Karpas-422 (cell line): ENCODE results near the gene LTV1. TPM values are rescaled to one million over a fixed set of nuclear protein-coding genes. Genes with fewer than 3 reads are reported as not detected.
"Not testable (repeated sequence)": the region's sequence is repeated elsewhere in the genome, so short reads cannot be mapped to it uniquely, and the experiment has no call there.

ENCODE experiments used
- DNase-seq: peaks from one replicate; pipeline ENCODE4 v3.0.0-alpha.2; 2015
- H2AFZ ChIP-seq: fragments of 200-600 bp; sonication (generic); 2 replicates; pipeline ENCODE4 v1.6.1; 2014; ENCODE audit warnings: antibody characterized with exemption, low read length, mixed read lengths
- H3K27ac ChIP-seq: fragments of 200-600 bp; sonication (generic); 2 replicates; pipeline ENCODE4 v1.5.1; 2014; ENCODE audit warnings: mild to moderate bottlenecking, low read length, moderate library complexity
- H3K27me3 ChIP-seq: fragments of 200-600 bp; sonication (generic); 2 replicates; pipeline ENCODE4 v1.6.1; 2014; ENCODE audit warnings: low read length, mixed read lengths
- H3K36me3 ChIP-seq: fragments of 200-600 bp; sonication (generic); 2 replicates; pipeline ENCODE4 v1.6.1; 2014; ENCODE audit warnings: low read length, mixed read lengths; ENCODE audit not compliant: insufficient read depth
- H3K4me1 ChIP-seq: fragments of 200-600 bp; sonication (generic); 2 replicates; pipeline ENCODE4 v1.6.1; 2014; ENCODE audit warnings: mild to moderate bottlenecking, low read length, mixed read lengths
- H3K4me2 ChIP-seq: fragments of 200-600 bp; sonication (generic); 2 replicates; pipeline ENCODE4 v1.6.1; 2014; ENCODE audit warnings: low read length, low read depth, mild to moderate bottlenecking; ENCODE audit not compliant: poor library complexity, severe bottlenecking
- H3K4me3 ChIP-seq: fragments of 200-600 bp; sonication (generic); 2 replicates; pipeline ENCODE4 v1.5.1; 2014; ENCODE audit warnings: mild to moderate bottlenecking, antibody characterized with exemption, low read length, mixed read lengths
- H3K79me2 ChIP-seq: fragments of 200-600 bp; sonication (generic); 2 replicates; pipeline ENCODE4 v1.6.1; 2014; ENCODE audit warnings: mild to moderate bottlenecking, low read length, mixed read lengths
- H3K9ac ChIP-seq: fragments of 200-600 bp; sonication (generic); 2 replicates; pipeline ENCODE4 v1.6.0; 2014; ENCODE audit warnings: low read length
- H3K9me2 ChIP-seq: fragments of 200-600 bp; sonication (generic), shearing (Covaris generic); replicated peaks from 2 replicates; pipeline ENCODE4 v1.6.0; 2014; ENCODE audit warnings: mild to moderate bottlenecking, low read length, moderate library complexity; ENCODE audit not compliant: insufficient read depth
- H3K9me3 ChIP-seq: fragments of 300-700, 200-600 bp; sonication (generic); 2 replicates; pipeline ENCODE4 v1.6.1; 2014; ENCODE audit warnings: low read length, mixed read lengths
- H4K20me1 ChIP-seq: fragments of 200-600 bp; sonication (generic); 2 replicates; pipeline ENCODE4 v1.6.1; 2014; ENCODE audit warnings: mild to moderate bottlenecking, antibody characterized with exemption, low read length, low read depth; ENCODE audit not compliant: insufficient read depth
- total RNA-seq: library from RNA; depleted of rRNA; stranded (reverse); fragments of >200 nt; shearing (Covaris generic); gene quantifications from 2 replicates; pipeline ENCODE4 v1.2.3, GENCODE V29; 2014; ENCODE audit warnings: low replicate concordance; rRNA removed

Gene LTV1
- total RNA-seq: 19.4 and 24.1 TPM in 2 replicates

GRCh38 chr6:143842902-143843676 is at the start of gene LTV1:
LTV1 (plus strand) TSS chr6:143843338; CDS start chr6:143843478, 140 bp downstream.
- Histone ChIP-seq H3K79me2 (peaks cover 46% of the 10 kb centered on the region), H2AFZ (peak within 1 kb of the TSS; percentile 51), H3K27ac (peak within 1 kb of the TSS; percentile 30; the same call in 1 of the 2 replicates), H3K4me2 (peak within 1 kb of the TSS; percentile 99), H3K9me2 (no peaks in the 10 kb centered on the region), H3K9ac (peak within 1 kb of the TSS; percentile 92), H3K4me1 (peaks cover 16% of the 10 kb centered on the region), H3K9me3 (no peaks in the 10 kb centered on the region), H4K20me1 (no peaks in the 10 kb centered on the region), H3K4me3 (peak within 1 kb of the TSS; percentile 94), H3K27me3 (no peaks in the 10 kb centered on the region), H3K36me3 (peaks cover 32% of the 10 kb centered on the region)
- DNase-seq: peak; percentile 97

GRCh38 chr6:143796551-143796950 is 46.6 kb upstream of the LTV1 start:
- not testable (repeated sequence) for H3K4me1 ChIP-seq, H4K20me1 ChIP-seq, H2AFZ ChIP-seq, DNase-seq, H3K9me3 ChIP-seq, H3K4me3 ChIP-seq, H3K9me2 ChIP-seq, H3K4me2 ChIP-seq, H3K36me3 ChIP-seq, H3K79me2 ChIP-seq, H3K27me3 ChIP-seq, H3K27ac ChIP-seq, H3K9ac ChIP-seq

GRCh38 chr6:143798487-143798886 is 44.7 kb upstream of the LTV1 start:
- H3K4me2 ChIP-seq, H3K4me1 ChIP-seq, H3K9me2 ChIP-seq, H3K4me3 ChIP-seq, H2AFZ ChIP-seq, DNase-seq, H3K79me2 ChIP-seq, H3K27ac ChIP-seq, H3K27me3 ChIP-seq, H3K9me3 ChIP-seq, H4K20me1 ChIP-seq, H3K9ac ChIP-seq, H3K36me3 ChIP-seq: not testable (repeated sequence)

GRCh38 chr6:143802833-143803565 is 40.1 kb upstream of the LTV1 start:
- no peak overlapping the region for H2AFZ ChIP-seq
- no peaks in the 10 kb centered on the region for H3K9me2 ChIP-seq
- no peaks in the 10 kb centered on the region for H3K79me2 ChIP-seq
- H3K27me3 ChIP-seq: no peaks in the 10 kb centered on the region
- no peak overlapping the region for H3K27ac ChIP-seq
- no peak overlapping the region for H3K4me2 ChIP-seq
- no peaks in the 10 kb centered on the region for H3K9me3 ChIP-seq
- H3K9ac ChIP-seq: no peak overlapping the region
- no peaks in the 10 kb centered on the region for H3K36me3 ChIP-seq
- no peaks in the 10 kb centered on the region for H4K20me1 ChIP-seq
- no peaks in the 10 kb centered on the region for H3K4me1 ChIP-seq
- H3K4me3 ChIP-seq: no peak overlapping the region
- DNase-seq: no peak

GRCh38 chr6:143803769-143804568 is 39.2 kb upstream of the LTV1 start:
- Histone ChIP-seq H3K4me3 (no peak overlapping the region), H3K27ac (no peak overlapping the region), H3K4me2 (no peak overlapping the region), H3K9me2 (no peaks in the 10 kb centered on the region), H3K9ac (no peak overlapping the region), H3K4me1 (no peaks in the 10 kb centered on the region), H3K9me3 (no peaks in the 10 kb centered on the region), H3K27me3 (no peaks in the 10 kb centered on the region), H3K36me3 (no peaks in the 10 kb centered on the region), H3K79me2 (no peaks in the 10 kb centered on the region), H4K20me1 (no peaks in the 10 kb centered on the region), H2AFZ (no peak overlapping the region)
- DNase-seq: no peak

- no peaks in the 10 kb centered on the region for H3K9me3 ChIP-seq
- no peak for DNase-seq
- no peaks in the 10 kb centered on the region for H3K27me3 ChIP-seq
- H3K9me2 ChIP-seq: no peaks in the 10 kb centered on the region
- no peaks in the 10 kb centered on the region for H3K79me2 ChIP-seq
- H3K27ac ChIP-seq: no peak overlapping the region
- no peaks in the 10 kb centered on the region for H3K36me3 ChIP-seq
- H3K4me2 ChIP-seq: no peak overlapping the region
- no peak overlapping the region for H3K9ac ChIP-seq
- H3K4me3 ChIP-seq: no peak overlapping the region
- no peak overlapping the region for H2AFZ ChIP-seq
- H4K20me1 ChIP-seq: no peaks in the 10 kb centered on the region
- no peaks in the 10 kb centered on the region for H3K4me1 ChIP-seq
Observed at GRCh38 chr6:143804835-143805239, 38.3 kb upstream of the LTV1 start.

- Histone ChIP-seq H3K36me3 (no peaks in the 10 kb centered on the region), H3K4me2 (no peak overlapping the region), H2AFZ (no peak overlapping the region), H4K20me1 (no peaks in the 10 kb centered on the region), H3K4me3 (no peak overlapping the region), H3K79me2 (no peaks in the 10 kb centered on the region), H3K27ac (no peak overlapping the region), H3K27me3 (no peaks in the 10 kb centered on the region), H3K9ac (no peak overlapping the region), H3K4me1 (no peaks in the 10 kb centered on the region), H3K9me3 (no peaks in the 10 kb centered on the region), H3K9me2 (no peaks in the 10 kb centered on the region)
- no peak for DNase-seq
Observed at GRCh38 chr6:143806282-143807102, 36.6 kb upstream of the LTV1 start.
